Mesendoderm (in vitro differentiated cells): ENCODE measurements around the gene GABARAPL1. TPM values are rescaled to one million over a fixed set of nuclear protein-coding genes. Genes with fewer than 3 reads are reported as not detected.

Experiments used
- DNase-seq: peaks from one replicate; pipeline ENCODE4 v3.0.0; 2013
- H2AK5ac ChIP-seq: 2 replicates; pipeline ENCODE4 v1.6.1; 2013; ENCODE audit warnings: low read length, inconsistent platforms
- H2BK120ac ChIP-seq: 2 replicates; pipeline ENCODE4 v1.6.1; 2013; ENCODE audit warnings: low read depth, mild to moderate bottlenecking, low read length, moderate library complexity, mixed read lengths
- H2BK15ac ChIP-seq: replicated peaks from 2 replicates; pipeline ENCODE4 v1.6.1; 2013; ENCODE audit warnings: low read depth, mild to moderate bottlenecking, moderate library complexity
- H2BK5ac ChIP-seq: 2 replicates; pipeline ENCODE4 v1.6.1; 2013; ENCODE audit warnings: low read length, inconsistent platforms
- H3K18ac ChIP-seq: 2 replicates; pipeline ENCODE4 v1.6.1; 2013; ENCODE audit warnings: mild to moderate bottlenecking, low read length, mixed read lengths
- H3K23ac ChIP-seq: one replicate; pipeline ENCODE4 v1.6.1; 2013; ENCODE audit warnings: low read length
- H3K27ac ChIP-seq: 2 replicates; pipeline ENCODE4 v1.5.1; 2013; ENCODE audit warnings: low read depth, mild to moderate bottlenecking, inconsistent platforms, low read length, moderate library complexity
- H3K27me3 ChIP-seq: 2 replicates; pipeline ENCODE4 v1.6.1; 2013; ENCODE audit warnings: low read length, control low read depth, mild to moderate bottlenecking, inconsistent platforms; ENCODE audit not compliant: insufficient read depth, poor library complexity
- H3K36me3 ChIP-seq: 2 replicates; pipeline ENCODE4 v1.6.1; 2013; ENCODE audit warnings: low read length, inconsistent platforms; ENCODE audit not compliant: control insufficient read depth, insufficient read depth
- H3K4ac ChIP-seq: one replicate; pipeline ENCODE4 v1.6.1; 2013; ENCODE audit warnings: low read depth, mild to moderate bottlenecking, low read length, moderate library complexity
- H3K4me1 ChIP-seq: 2 replicates; pipeline ENCODE4 v1.6.1; 2013; ENCODE audit warnings: low read depth, low read length, inconsistent platforms; ENCODE audit not compliant: control insufficient read depth
- H3K4me2 ChIP-seq: 2 replicates; pipeline ENCODE4 v1.6.1; 2013; ENCODE audit warnings: low read length
- H3K4me3 ChIP-seq: 2 replicates; pipeline ENCODE4 v1.5.1; 2013; ENCODE audit warnings: mild to moderate bottlenecking, low read length
- H3K56ac ChIP-seq: one replicate; pipeline ENCODE4 v1.6.1; 2013; ENCODE audit warnings: low read length
- H3K79me1 ChIP-seq: 2 replicates; pipeline ENCODE4 v1.6.1; 2013; ENCODE audit warnings: low read length, inconsistent platforms
- H3K79me2 ChIP-seq: 2 replicates; pipeline ENCODE4 v1.6.1; 2013; ENCODE audit warnings: mild to moderate bottlenecking, low read length; ENCODE audit not compliant: control insufficient read depth, insufficient read depth
- H3K9ac ChIP-seq: 2 replicates; pipeline ENCODE4 v1.6.1; 2013; ENCODE audit warnings: low read length, inconsistent platforms
- H4K5ac ChIP-seq: one replicate; pipeline ENCODE4 v1.6.1; 2013; ENCODE audit warnings: low read length
- H4K8ac ChIP-seq: one replicate; pipeline ENCODE4 v1.6.1; 2013; ENCODE audit warnings: low read depth, mild to moderate bottlenecking, control low read depth, low read length, moderate library complexity
- WGBS: extraction: QIAGEN DNeasy Blood & Tissue Kit; methylation state at CpG from one replicate; pipeline ENCODE4 v1.1.7; 2013; ENCODE audit warnings: low lambda C conversion rate, missing lambda C conversion rate; ENCODE audit not compliant: insufficient coverage; ENCODE audit errors: extremely low coverage; 5-methylcytosine and 5-hydroxymethylcytosine counted together
- polyA plus RNA-seq, 2 experiments: library from polyadenylated mRNA; stranded (reverse); fragments of 200-250 nt; gene quantifications; one replicate each; pipeline ENCODE4 v1.2.3, GENCODE V29; 2013

Gene GABARAPL1
- 45.0 TPM for polyA plus RNA-seq (2013, experiment 1 of 2)
- 45.2 TPM for polyA plus RNA-seq (2013, experiment 2 of 2)

GRCh38 chr12:10212739-10213131 is at the start of gene GABARAPL1:
TSS of gene GABARAPL1 (plus strand) at chr12:10212877. CDS start at chr12:10213130, 253 bp downstream.
- Histone ChIP-seq H3K56ac (peak within 1 kb of the TSS; percentile 94), H2AK5ac (no peak within 1 kb of the TSS), H3K18ac (peak within 1 kb of the TSS; percentile 88), H4K5ac (no peak within 1 kb of the TSS), H3K36me3 (no peaks in the 10 kb centered on the region), H2BK120ac (peak within 1 kb of the TSS; percentile 35), H3K4me2 (peak within 1 kb of the TSS; percentile 69), H3K4me1 (no peaks in the 10 kb centered on the region), H2BK15ac (no peak within 1 kb of the TSS), H3K79me1 (no peaks in the 10 kb centered on the region), H3K9ac (peak within 1 kb of the TSS; percentile 95), H3K23ac (no peak within 1 kb of the TSS), H4K8ac (no peak within 1 kb of the TSS), H2BK5ac (peak within 1 kb of the TSS; percentile 66), H3K79me2 (peaks cover 23% of the 10 kb centered on the region), H3K4ac (peak within 1 kb of the TSS; percentile 90), H3K27ac (peak within 1 kb of the TSS; percentile 74), H3K27me3 (no peaks in the 10 kb centered on the region), H3K4me3 (peak within 1 kb of the TSS; percentile 90)
- DNase-seq, result peak; percentile 86
- WGBS, result no CpG with 5 or more reads among the region's 35 CpGs

- Histone ChIP-seq H3K18ac (no peak overlapping the region), H3K4me3 (no peak overlapping the region), H2AK5ac (no peak overlapping the region), H3K9ac (no peak overlapping the region), H3K27me3 (no peaks in the 10 kb centered on the region), H3K79me2 (no peaks in the 10 kb centered on the region), H2BK120ac (no peak overlapping the region), H3K56ac (no peak overlapping the region), H2BK15ac (no peak overlapping the region), H3K4ac (no peak overlapping the region), H2BK5ac (no peak overlapping the region), H3K27ac (no peak overlapping the region), H3K4me1 (peaks cover 2% of the 10 kb centered on the region), H3K79me1 (no peaks in the 10 kb centered on the region), H3K23ac (no peak overlapping the region), H3K4me2 (no peak overlapping the region), H4K8ac (no peak overlapping the region), H3K36me3 (no peaks in the 10 kb centered on the region), H4K5ac (no peak overlapping the region)
- DNase-seq, result no peak
- no CpG with 5 or more reads among the region's 3 CpGs for WGBS
These were observed 49.6 kb upstream of the GABARAPL1 start for GRCh38 chr12:10163084-10163483.

- no peaks in the 10 kb centered on the region for H3K79me1 ChIP-seq
- H3K27ac ChIP-seq, result no peak overlapping the region
- H2BK5ac ChIP-seq, result no peak overlapping the region
- no peaks in the 10 kb centered on the region for H3K27me3 ChIP-seq
- no peak overlapping the region for H4K8ac ChIP-seq
- H3K4me1 ChIP-seq, result no peaks in the 10 kb centered on the region
- H3K23ac ChIP-seq, result no peak overlapping the region
- no peak overlapping the region for H2AK5ac ChIP-seq
- H3K79me2 ChIP-seq, result no peaks in the 10 kb centered on the region
- H3K4me3 ChIP-seq, result no peak overlapping the region
- H2BK15ac ChIP-seq, result no peak overlapping the region
- H3K9ac ChIP-seq, result no peak overlapping the region
- no peaks in the 10 kb centered on the region for H3K36me3 ChIP-seq
- H2BK120ac ChIP-seq, result no peak overlapping the region
- peak; percentile 64 for DNase-seq
- no CpG with 5 or more reads among the region's 1 CpG for WGBS
- no peak overlapping the region for H3K18ac ChIP-seq
- no peak overlapping the region for H4K5ac ChIP-seq
- H3K4me2 ChIP-seq, result no peak overlapping the region
- no peak overlapping the region for H3K56ac ChIP-seq
- no peak overlapping the region for H3K4ac ChIP-seq
These were observed 47.3 kb upstream of the GABARAPL1 start for GRCh38 chr12:10165421-10165820.

GRCh38 chr12:10167599-10167998 is 45.1 kb upstream of the GABARAPL1 start:
- no peaks in the 10 kb centered on the region for H3K79me1 ChIP-seq
- no peak overlapping the region for H4K8ac ChIP-seq
- H3K9ac ChIP-seq, result no peak overlapping the region
- no peaks in the 10 kb centered on the region for H3K79me2 ChIP-seq
- H3K27me3 ChIP-seq, result no peaks in the 10 kb centered on the region
- H3K23ac ChIP-seq, result no peak overlapping the region
- no peak overlapping the region for H3K56ac ChIP-seq
- no peak overlapping the region for H2AK5ac ChIP-seq
- H3K18ac ChIP-seq, result no peak overlapping the region
- no peak overlapping the region for H3K4me3 ChIP-seq
- H3K4me2 ChIP-seq, result no peak overlapping the region
- H3K4me1 ChIP-seq, result peaks cover 3% of the 10 kb centered on the region
- H3K36me3 ChIP-seq, result no peaks in the 10 kb centered on the region
- no peak for DNase-seq
- no peak overlapping the region for H4K5ac ChIP-seq
- H2BK15ac ChIP-seq, result no peak overlapping the region
- H3K4ac ChIP-seq, result no peak overlapping the region
- WGBS, result no CpG with 5 or more reads among the region's 5 CpGs
- H2BK5ac ChIP-seq, result no peak overlapping the region
- no peak overlapping the region for H2BK120ac ChIP-seq
- no peak overlapping the region for H3K27ac ChIP-seq

GRCh38 chr12:10169104-10169503 is 43.6 kb upstream of the GABARAPL1 start:
- no peak overlapping the region for H2BK120ac ChIP-seq
- H3K4me2 ChIP-seq, result no peak overlapping the region
- no peak overlapping the region for H4K8ac ChIP-seq
- H3K79me2 ChIP-seq, result no peaks in the 10 kb centered on the region
- no peak overlapping the region for H3K4me3 ChIP-seq
- H3K79me1 ChIP-seq, result no peaks in the 10 kb centered on the region
- H3K27ac ChIP-seq, result no peak overlapping the region
- H3K23ac ChIP-seq, result no peak overlapping the region
- no peak overlapping the region for H3K56ac ChIP-seq
- no peaks in the 10 kb centered on the region for H3K27me3 ChIP-seq
- H2BK15ac ChIP-seq, result no peak overlapping the region
- no peaks in the 10 kb centered on the region for H3K36me3 ChIP-seq
- DNase-seq, result no peak
- H3K4me1 ChIP-seq, result peaks cover 3% of the 10 kb centered on the region
- H2AK5ac ChIP-seq, result no peak overlapping the region
- H3K18ac ChIP-seq, result no peak overlapping the region
- no CpG with 5 or more reads among the region's 3 CpGs for WGBS
- no peak overlapping the region for H3K4ac ChIP-seq
- no peak overlapping the region for H2BK5ac ChIP-seq
- no peak overlapping the region for H3K9ac ChIP-seq
- H4K5ac ChIP-seq, result no peak overlapping the region

- no peak overlapping the region for H3K23ac ChIP-seq
- H3K79me1 ChIP-seq, result no peaks in the 10 kb centered on the region
- H3K36me3 ChIP-seq, result no peaks in the 10 kb centered on the region
- H2BK120ac ChIP-seq, result no peak overlapping the region
- H4K8ac ChIP-seq, result no peak overlapping the region
- no CpG with 5 or more reads among the region's 5 CpGs for WGBS
- no peak overlapping the region for H3K4ac ChIP-seq
- DNase-seq, result peak; percentile 77
- no peak overlapping the region for H2BK15ac ChIP-seq
- H2AK5ac ChIP-seq, result no peak overlapping the region
- H4K5ac ChIP-seq, result no peak overlapping the region
- H3K79me2 ChIP-seq, result no peaks in the 10 kb centered on the region
- H3K4me2 ChIP-seq, result no peak overlapping the region
- H3K27me3 ChIP-seq, result no peaks in the 10 kb centered on the region
- peaks cover 3% of the 10 kb centered on the region for H3K4me1 ChIP-seq
- no peak overlapping the region for H2BK5ac ChIP-seq
- H3K27ac ChIP-seq, result no peak overlapping the region
- H3K56ac ChIP-seq, result no peak overlapping the region
- H3K18ac ChIP-seq, result no peak overlapping the region
- no peak overlapping the region for H3K4me3 ChIP-seq
- H3K9ac ChIP-seq, result no peak overlapping the region
These were observed 42.5 kb upstream of the GABARAPL1 start for GRCh38 chr12:10170216-10170615.
